OCI-LY7 (cell line): ENCODE data around the gene KRT3. TPM values are rescaled to one million over a fixed set of nuclear protein-coding genes. Genes with fewer than 3 reads are reported as not detected.
"Not testable (repeated sequence)": the region's sequence is repeated elsewhere in the genome, so short reads cannot be mapped to it uniquely, and the experiment has no call there.

Experiments used
- BruUV-seq: library from RNA; stranded (reverse); fragments of 400-500 nt; replicated peaks from 2 replicates; lab custom pipeline; 2021; lab: Mats Ljungman, UMichigan
- CTCF ChIA-PET: fragments of 300-600 bp; sonication (Branson Sonifier 250); formaldehyde crosslinking; loops from one replicate; lab custom pipeline; 2022; ENCODE audit warnings: antibody characterized with exemption; ENCODE audit not compliant: unreplicated experiment; lab: Charles Lee
- POLR2A ChIA-PET: fragments of 300-600 bp; sonication (Branson Sonifier 250); formaldehyde crosslinking; loops from one replicate; lab custom pipeline; 2022; ENCODE audit warnings: antibody characterized with exemption; lab: Charles Lee
- DNase-seq: peaks from one replicate; pipeline ENCODE4 v3.0.0-alpha.2; 2015; ENCODE audit warnings: low spot score
- H2AFZ ChIP-seq: fragments of 200-600 bp; sonication (generic), shearing (Covaris generic); 2 replicates; pipeline ENCODE4 v1.6.1; 2014; ENCODE audit warnings: mild to moderate bottlenecking, antibody characterized with exemption, low read length, moderate library complexity
- H3K27ac ChIP-seq: fragments of 200-600 bp; sonication (generic); 2 replicates; pipeline ENCODE4 v1.5.1; 2014; ENCODE audit warnings: mixed run types, low read depth, mild to moderate bottlenecking, moderate library complexity, low read length, inconsistent platforms; ENCODE audit not compliant: poor library complexity, severe bottlenecking
- H3K36me3 ChIP-seq: fragments of 200-600 bp; sonication (generic); 2 replicates; pipeline ENCODE4 v1.6.1; 2014; ENCODE audit warnings: mild to moderate bottlenecking, antibody characterized with exemption, low read length, moderate library complexity, mixed read lengths; ENCODE audit not compliant: insufficient read depth
- H3K4me1 ChIP-seq: fragments of 200-600 bp; sonication (generic); 2 replicates; pipeline ENCODE4 v1.5.1; 2014; ENCODE audit warnings: mild to moderate bottlenecking, low read length; ENCODE audit not compliant: insufficient read depth, poor library complexity, severe bottlenecking
- H3K4me2 ChIP-seq: fragments of 200-600 bp; sonication (generic); 2 replicates; pipeline ENCODE4 v1.6.1; 2014; ENCODE audit warnings: mild to moderate bottlenecking, low read length
- H3K4me3 ChIP-seq: fragments of 200-600 bp; sonication (generic); 2 replicates; pipeline ENCODE4 v1.5.1; 2014; ENCODE audit warnings: mild to moderate bottlenecking, low read depth, low read length; ENCODE audit not compliant: poor library complexity, severe bottlenecking
- H3K79me2 ChIP-seq: fragments of 200-600 bp; sonication (generic); 2 replicates; pipeline ENCODE4 v1.6.1; 2016; ENCODE audit warnings: low read depth, mild to moderate bottlenecking, low read length, moderate library complexity, mixed read lengths; ENCODE audit not compliant: insufficient read depth
- H3K9me2 ChIP-seq: fragments of 200-600 bp; sonication (generic); 2 replicates; pipeline ENCODE4 v1.6.1; 2016; ENCODE audit warnings: mild to moderate bottlenecking, low read length, mixed read lengths; ENCODE audit not compliant: insufficient read depth
- H3K9me3 ChIP-seq: fragments of 200-600 bp; sonication (generic); 2 replicates; pipeline ENCODE4 v1.6.1; 2014; ENCODE audit warnings: mild to moderate bottlenecking, mixed run types, low read length, mixed read lengths
- H4K20me1 ChIP-seq: fragments of 200-600 bp; sonication (generic); 2 replicates; pipeline ENCODE4 v1.6.1; 2014; ENCODE audit warnings: mild to moderate bottlenecking, antibody characterized with exemption, low read length, moderate library complexity, mixed read lengths; ENCODE audit not compliant: insufficient read depth
- CTCF ChIP-seq: fragments of 200-600 bp; sonication (generic); conservative IDR thresholded peaks from 2 replicates; pipeline ENCODE4 v1.5.1; 2014; ENCODE audit warnings: mild to moderate bottlenecking, antibody characterized with exemption, low read length, moderate library complexity, mixed read lengths
- EZH2phosphoT487 ChIP-seq: fragments of 200-600 bp; sonication (generic); IDR thresholded peaks from 2 replicates; pipeline ENCODE4 v1.6.1; 2018; ENCODE audit warnings: low read depth, borderline replicate concordance, mild to moderate bottlenecking, mixed run types, antibody characterized with exemption, low read length, moderate library complexity, mixed read lengths
- intact Hi-C: fragments of 100-400 bp; cut with micrococcal nuclease; formaldehyde crosslinking; loops from one replicate; pipeline ENCODE4 v1.10.0; 2022; ENCODE audit not compliant: unreplicated experiment
- total RNA-seq, 2 experiments: library from RNA; depleted of rRNA in 1 of 2; stranded (reverse); fragments of >200 nt in 1 of 2; shearing (Covaris generic) in 1 of 2; gene quantifications; 2 replicates each; pipeline ENCODE4 v1.2.3, GENCODE V29; 2014 to 2022

Gene KRT3
- total RNA-seq, 2 experiments from 2014 or later, result not detected

GRCh38 chr12:52763991-52764390, 31.9 kb downstream of the KRT3 start:
- no peaks in the 10 kb centered on the region for H3K79me2 ChIP-seq
- no peak overlapping the region for H2AFZ ChIP-seq
- TF ChIP-seq CTCF (no peak), EZH2phosphoT487 (no peak)
- no peaks in the 10 kb centered on the region for H3K36me3 ChIP-seq
- no TSS peak for BruUV-seq
- no peaks in the 10 kb centered on the region for H3K9me2 ChIP-seq
- no peaks in the 10 kb centered on the region for H3K9me3 ChIP-seq
- no peak overlapping the region for H3K27ac ChIP-seq
- POLR2A ChIA-PET, result no interaction called here
- CTCF ChIA-PET, result no interaction called here
- H3K4me3 ChIP-seq, result no peak overlapping the region
- H3K4me1 ChIP-seq, result no peaks in the 10 kb centered on the region
- intact Hi-C loops, result no loop called here
- H4K20me1 ChIP-seq, result no peaks in the 10 kb centered on the region
- no peak overlapping the region for H3K4me2 ChIP-seq
- no peak for DNase-seq

GRCh38 chr12:52763036-52763659, 32.8 kb downstream of the KRT3 start:
- H3K4me3 ChIP-seq, result no peak overlapping the region
- no peaks in the 10 kb centered on the region for H3K4me1 ChIP-seq
- H2AFZ ChIP-seq, result no peak overlapping the region
- CTCF ChIA-PET, result no interaction called here
- no peaks in the 10 kb centered on the region for H3K9me2 ChIP-seq
- TF ChIP-seq CTCF, result no peak
- TF ChIP-seq EZH2phosphoT487, result no peak
- no peaks in the 10 kb centered on the region for H3K79me2 ChIP-seq
- intact Hi-C loops, result no loop called here
- no peak for DNase-seq
- BruUV-seq, result no TSS peak
- H3K27ac ChIP-seq, result no peak overlapping the region
- H3K36me3 ChIP-seq, result no peaks in the 10 kb centered on the region
- POLR2A ChIA-PET, result no interaction called here
- H3K4me2 ChIP-seq, result no peak overlapping the region
- H4K20me1 ChIP-seq, result no peaks in the 10 kb centered on the region
- H3K9me3 ChIP-seq, result no peaks in the 10 kb centered on the region

GRCh38 chr12:52761802-52762201, 34.1 kb downstream of the KRT3 start:
- no peak overlapping the region for H3K4me2 ChIP-seq
- no peak overlapping the region for H2AFZ ChIP-seq
- H4K20me1 ChIP-seq, result no peaks in the 10 kb centered on the region
- intact Hi-C loops, result no loop called here
- TF ChIP-seq CTCF, result no peak
- no peak for TF ChIP-seq EZH2phosphoT487
- ChIA-PET CTCF (no interaction called here), POLR2A (no interaction called here)
- no peaks in the 10 kb centered on the region for H3K79me2 ChIP-seq
- H3K9me3 ChIP-seq, result no peaks in the 10 kb centered on the region
- H3K4me3 ChIP-seq, result no peak overlapping the region
- H3K27ac ChIP-seq, result no peak overlapping the region
- H3K4me1 ChIP-seq, result no peaks in the 10 kb centered on the region
- no peaks in the 10 kb centered on the region for H3K9me2 ChIP-seq
- no peaks in the 10 kb centered on the region for H3K36me3 ChIP-seq
- DNase-seq, result no peak
- no TSS peak for BruUV-seq

GRCh38 chr12:52761218-52761617, 34.7 kb downstream of the KRT3 start:
- H2AFZ ChIP-seq, intact Hi-C loops, H3K4me2 ChIP-seq, H3K36me3 ChIP-seq, H3K9me2 ChIP-seq, POLR2A ChIA-PET, BruUV-seq, H3K79me2 ChIP-seq, CTCF ChIA-PET, H3K27ac ChIP-seq, H3K9me3 ChIP-seq, H3K4me1 ChIP-seq, H4K20me1 ChIP-seq, H3K4me3 ChIP-seq, DNase-seq: not testable (repeated sequence)
